Activated T-helper 9 cell treated with anti-CD3 and anti-CD28 coated beads, Interleukin-2, amount 50 U/mL, for 16 hours (primary cell): ENCODE results near the gene C1orf174.
"Not testable (repeated sequence)": the region's sequence is repeated elsewhere in the genome, so short reads cannot be mapped to it uniquely, and the experiment has no call there.

Experiments
- DNase-seq: peaks from one replicate; pipeline ENCODE4 v3.0.0-alpha.2; 2020; ENCODE audit warnings: low read depth

The C1orf174 gene

DNA sequence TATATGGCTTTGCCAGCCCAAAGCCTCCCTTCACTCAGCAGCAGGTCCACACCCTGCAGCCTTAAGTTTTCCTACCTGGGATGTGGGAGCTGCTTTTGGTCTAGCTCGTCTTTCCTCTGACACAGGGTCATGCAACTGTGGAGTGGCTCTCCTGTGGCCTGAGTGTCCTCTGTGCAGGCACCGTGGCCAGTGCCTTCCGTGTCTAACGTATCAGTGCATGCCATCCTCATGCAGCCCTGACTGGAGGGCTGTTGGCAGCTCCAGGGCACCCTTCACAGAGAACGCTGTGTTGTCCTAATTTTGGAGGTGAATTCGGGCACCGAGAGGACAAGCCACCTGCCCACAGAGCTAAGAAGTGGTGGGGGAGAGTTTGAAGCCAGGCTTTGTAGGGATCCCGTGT is 25.7 kb upstream of the C1orf174 start:
- no peak for DNase-seq

- no peak for DNase-seq
Measured at GRCh38 chr1:3925256-3925655, 25.2 kb upstream of the C1orf174 start.

DNA sequence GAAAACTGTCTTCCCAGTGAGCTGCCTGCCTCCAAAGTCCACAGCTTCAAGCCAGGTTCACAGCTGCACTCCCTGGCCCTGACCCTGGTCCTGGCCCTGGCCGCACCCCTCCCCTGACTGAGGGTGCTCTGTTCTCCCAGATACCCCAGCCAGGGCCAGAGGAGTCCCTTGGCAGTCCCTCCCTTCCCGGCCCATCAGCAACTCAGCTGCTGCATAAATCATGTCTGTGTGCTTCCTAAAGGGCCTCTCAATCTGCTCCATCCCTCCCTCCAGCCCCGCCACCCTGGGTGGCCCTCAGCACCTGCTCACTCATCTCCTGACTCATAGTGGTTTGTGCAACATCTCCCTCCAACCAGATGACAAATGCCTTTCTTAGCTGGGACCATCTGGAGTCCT is 24.8 kb upstream of the C1orf174 start:
- no peak for DNase-seq

- no peak for DNase-seq
Measured at GRCh38 chr1:3924186-3924824, 24.2 kb upstream of the C1orf174 start.

- no peak for DNase-seq
Measured at GRCh38 chr1:3923378-3924185, 23.5 kb upstream of the C1orf174 start.

DNA sequence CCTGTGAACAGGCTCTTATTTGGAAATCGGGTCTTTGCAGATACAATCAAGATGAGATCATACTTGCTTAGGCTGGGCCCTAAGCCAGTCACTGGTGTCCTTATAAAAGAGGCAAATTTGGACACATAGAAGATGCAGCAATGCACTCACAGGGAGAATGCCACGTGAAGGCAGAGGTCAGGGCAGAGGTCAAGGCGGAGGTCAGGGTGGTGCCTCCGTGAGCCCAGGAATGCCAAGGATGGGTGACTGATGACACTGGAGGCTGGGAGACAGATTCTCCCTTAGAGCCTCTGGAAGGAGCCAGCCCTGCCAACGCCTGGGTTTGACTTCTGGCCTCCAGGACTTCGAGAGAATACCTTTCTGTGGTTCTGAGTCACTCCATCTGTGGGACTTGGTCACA is 22.8 kb upstream of the C1orf174 start:
- DNase-seq, result no peak

- DNase-seq, result no peak
Measured at GRCh38 chr1:3922201-3922725, 22.2 kb upstream of the C1orf174 start.

GRCh38 chr1:3921765-3922164 is 21.7 kb upstream of the C1orf174 start:
- no peak for DNase-seq

DNA sequence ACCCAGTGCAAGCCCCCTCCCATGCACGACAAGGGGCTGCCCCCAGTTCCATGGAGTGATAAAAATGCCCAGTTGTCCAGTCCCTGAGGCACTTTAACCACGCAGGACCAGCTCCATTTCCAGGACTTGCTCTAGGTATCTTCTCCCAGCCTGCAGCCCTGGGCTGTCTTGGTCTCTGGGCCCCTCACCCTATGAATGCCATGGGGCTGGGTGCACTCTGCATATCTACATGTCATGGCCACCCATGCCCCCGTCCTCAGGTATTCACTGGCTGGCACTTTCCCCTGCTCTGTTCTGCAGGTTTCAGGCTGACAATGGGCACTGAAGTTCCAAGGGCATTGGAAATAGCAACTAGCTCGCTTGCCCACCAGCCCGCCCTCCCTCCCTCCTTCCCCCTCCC is 19.6 kb upstream of the C1orf174 start:
- no peak for DNase-seq

DNA sequence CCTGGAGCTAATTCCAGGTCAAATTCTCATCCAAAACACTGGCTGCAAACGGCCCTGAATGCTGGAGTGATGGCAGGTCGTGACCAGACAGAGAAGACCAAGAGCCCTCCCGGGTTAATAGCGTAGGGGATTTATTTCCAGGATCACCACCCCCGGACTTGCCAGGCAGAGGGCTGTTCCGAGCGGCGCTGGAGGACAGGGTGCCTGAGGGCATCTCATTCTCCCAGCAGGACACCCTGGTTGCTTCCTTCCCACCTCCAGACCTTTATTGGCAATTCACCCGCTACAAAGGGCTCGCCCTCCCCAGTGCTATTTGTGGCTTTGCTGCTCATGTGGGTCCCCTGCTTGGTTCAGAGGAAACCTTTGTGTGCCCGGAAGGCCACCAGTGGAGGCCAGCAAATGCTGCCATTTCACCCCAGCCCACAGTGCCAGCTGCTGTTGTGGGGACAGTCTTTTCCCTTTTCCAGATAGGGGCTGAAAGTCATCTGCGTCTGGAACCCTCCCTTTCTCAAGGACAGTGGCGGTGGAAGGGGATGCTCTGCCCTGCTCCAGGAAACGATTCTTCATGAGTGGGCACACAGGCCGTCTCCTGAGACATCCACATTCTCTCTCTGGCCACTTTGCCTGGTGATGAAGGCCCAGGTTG is 19.0 kb upstream of the C1orf174 start:
- DNase-seq, result no peak

DNA sequence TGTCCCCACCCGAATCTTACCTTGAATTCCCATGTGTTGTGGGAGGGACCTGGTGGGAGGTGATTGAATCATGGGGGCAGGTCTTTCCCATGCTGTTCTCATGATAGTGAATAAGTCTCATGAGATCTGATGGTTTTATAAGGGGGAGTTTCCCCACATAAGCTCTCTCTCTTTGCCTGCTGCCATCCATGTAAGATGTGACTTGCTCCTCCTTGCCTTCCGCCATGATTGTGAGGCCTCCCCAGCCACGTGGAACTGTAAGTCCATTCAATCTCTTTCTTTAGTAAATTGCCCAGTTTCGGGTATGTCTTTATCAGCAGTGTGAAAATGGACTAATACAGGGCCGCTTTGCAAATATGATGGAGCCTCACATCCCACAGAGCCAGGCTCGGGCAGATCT is 18.3 kb upstream of the C1orf174 start:
- not testable (repeated sequence) for DNase-seq

GRCh38 chr1:3917761-3918160 is 17.7 kb upstream of the C1orf174 start:
- DNase-seq, result no peak

DNA sequence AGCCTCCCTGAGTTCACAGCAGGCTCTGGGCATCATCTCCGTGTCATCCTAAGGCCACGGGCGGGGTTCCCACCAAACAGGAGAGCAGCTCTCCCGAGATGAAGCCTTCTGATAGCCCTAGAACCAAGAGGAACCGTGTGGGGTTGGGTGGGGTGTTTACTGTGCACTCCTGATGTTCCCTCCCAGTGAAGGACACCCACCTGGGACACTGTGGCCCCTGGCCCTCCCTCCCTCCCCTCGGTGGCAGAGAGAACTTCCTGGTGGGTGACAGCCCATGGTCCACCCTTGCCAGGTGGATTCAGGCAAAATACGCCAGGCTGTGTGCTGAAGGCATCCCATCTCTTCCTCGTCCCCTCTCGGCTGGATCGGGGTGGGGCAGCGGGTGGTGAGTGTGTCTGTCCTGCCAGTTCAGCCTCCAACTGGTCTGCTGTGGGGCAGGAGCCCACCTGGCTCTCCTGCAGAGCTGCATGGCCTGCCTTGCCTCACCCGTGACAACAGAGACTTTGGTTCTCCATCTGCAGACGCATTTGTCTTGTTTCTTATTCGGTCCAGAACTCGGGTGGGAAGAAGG is 15.6 kb upstream of the C1orf174 start:
- DNase-seq, result no peak

DNA sequence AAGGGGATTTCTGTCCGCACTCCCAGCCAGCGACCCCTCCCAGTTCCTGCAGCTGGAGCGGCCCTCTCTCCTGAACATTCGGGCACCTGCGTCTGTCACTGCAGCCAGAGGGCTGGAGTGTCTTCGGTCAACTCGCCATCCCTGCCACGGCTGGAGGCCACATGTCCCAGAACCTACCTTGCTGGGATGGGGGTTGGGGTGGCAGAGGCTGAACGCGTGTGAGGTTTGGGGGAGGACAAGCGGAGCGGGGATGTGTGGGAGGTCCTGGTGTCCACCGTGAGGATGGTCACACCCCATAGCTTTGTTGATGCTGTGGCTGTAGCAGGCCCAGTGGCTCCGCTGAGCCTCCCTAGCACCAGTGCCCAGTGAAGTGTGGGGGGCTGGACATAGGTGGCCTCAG is 14.8 kb upstream of the C1orf174 start:
- no peak for DNase-seq

DNA sequence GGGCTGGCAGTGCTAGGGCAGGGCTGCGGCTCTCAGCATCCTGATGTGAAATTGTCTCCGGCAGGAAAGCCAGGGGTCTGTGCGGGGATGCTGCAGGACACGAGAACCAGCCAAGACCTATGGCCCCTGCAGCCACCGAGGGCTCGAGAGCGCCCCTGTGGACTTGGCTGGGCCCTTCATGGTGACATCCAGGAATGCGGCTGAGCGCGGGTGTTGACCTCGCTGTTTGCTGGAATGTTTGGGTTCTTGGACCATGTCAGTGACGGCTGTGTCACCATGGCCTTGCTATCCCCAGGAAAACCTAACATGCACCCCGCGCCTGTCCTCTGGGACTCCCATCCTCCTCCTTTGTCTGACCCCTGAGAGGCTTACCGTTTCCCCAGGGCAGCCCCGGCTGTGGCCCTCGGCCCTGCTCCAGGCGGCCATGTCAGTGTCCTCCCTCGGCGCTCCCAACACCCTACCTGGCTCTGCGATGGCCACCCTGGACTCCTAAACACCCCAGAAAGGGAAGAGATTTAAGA is 14.3 kb upstream of the C1orf174 start:
- DNase-seq, result no peak

GRCh38 chr1:3912809-3913685 is 13.0 kb upstream of the C1orf174 start:
- DNase-seq, result no peak

GRCh38 chr1:3911981-3912808 is 12.1 kb upstream of the C1orf174 start:
- DNase-seq, result no peak

DNA sequence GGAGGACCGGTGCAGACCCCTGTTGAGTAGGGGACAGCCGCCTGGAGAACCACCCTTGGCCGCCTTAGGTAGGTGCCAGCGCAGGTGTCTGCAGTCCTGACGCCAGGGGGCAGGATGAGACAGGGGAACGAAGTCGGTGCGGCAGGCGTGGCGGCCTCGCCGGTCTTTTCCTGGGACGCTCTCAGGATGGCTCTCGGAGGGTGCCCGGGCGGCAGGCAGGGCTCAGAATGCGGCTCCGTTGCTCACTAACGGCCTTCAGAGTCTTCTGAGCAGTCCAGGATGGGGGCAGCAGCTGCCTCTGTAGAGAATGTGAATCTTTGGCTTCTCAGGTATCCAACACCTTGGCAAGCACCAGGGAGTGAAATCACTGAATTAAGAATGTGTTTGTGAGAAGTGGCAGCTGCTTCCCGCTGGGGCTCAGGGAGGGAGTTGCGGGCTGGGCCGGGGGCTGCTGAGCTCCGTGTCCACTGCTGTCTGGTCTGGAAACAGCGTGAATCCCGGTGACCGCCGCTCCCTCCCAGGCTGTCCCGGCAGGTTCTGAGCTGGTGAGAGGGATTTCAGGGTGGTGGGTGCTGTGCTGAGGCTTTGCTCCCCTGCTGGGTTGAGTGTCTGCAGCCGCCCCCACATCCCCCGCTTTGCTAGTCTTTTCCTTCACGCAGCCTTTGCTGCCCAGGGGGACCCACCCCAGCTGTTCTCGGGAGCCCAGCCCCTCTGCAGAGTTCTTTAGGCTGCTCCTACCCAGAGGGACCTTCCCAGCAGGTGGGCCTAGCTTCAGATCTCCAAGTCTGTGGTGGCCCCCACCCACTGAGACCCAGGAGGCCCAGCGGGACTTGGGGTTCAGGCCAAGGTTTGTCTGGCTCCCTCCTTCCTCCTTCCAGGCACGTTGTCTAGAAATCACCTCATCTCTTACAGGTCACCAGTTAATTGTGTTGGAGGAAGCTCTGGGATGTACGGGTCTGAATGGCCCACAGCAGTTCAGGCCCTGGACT is 11.1 kb upstream of the C1orf174 start:
- DNase-seq, result peak; percentile 65

DNA sequence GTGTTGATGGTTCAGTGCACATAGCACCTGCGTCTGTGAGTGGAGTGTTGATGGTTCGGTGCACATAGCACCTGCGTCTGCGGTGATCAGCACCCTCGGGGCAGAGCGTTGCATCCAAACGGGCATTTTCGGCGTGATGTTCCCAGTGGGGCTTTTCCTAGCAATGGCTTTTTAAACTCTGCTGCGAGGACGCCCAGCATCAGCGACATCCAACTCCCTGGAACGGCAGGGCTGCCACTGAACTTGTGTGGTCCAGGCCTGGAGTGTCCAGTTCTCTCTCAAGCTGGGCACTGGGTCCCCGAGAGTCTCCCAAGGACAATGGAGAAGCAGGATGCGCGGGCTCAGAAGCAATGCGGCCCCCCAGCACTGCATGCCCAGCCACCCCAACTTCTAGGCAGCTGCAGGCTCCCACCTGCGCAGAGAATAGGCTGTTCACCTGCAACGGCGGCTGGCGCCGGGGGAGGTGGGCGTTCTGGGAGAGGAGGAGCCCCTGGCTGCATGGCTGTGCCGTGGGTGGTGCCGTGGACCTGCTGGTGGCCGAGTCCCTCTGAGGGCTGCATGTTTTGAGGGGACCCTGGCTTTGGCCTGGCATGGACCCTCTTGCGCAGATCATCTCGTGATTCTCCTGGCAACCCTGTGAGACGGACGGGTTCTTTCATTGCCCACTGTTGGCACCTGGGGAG is 10.1 kb upstream of the C1orf174 start:
- DNase-seq, result no peak
